Stimulated activated naive CD4-positive, alpha-beta T cell (primary cell): ENCODE measurements around the gene CROT.

Experiments used
- DNase-seq, 6 experiments: peaks; one replicate each; lab custom pipeline; 2025; lab: John Stamatoyannopoulos, UW

CROT gene

GRCh38 chr7:87345166-87345927, at the start of gene CROT:
Gene CROT, plus strand, starts transcription at chr7:87345664. Its CDS starts 3,405 bp downstream, at chr7:87349069.
- peak; percentile 85 to 93 (median 90) for DNase-seq

- DNase-seq: no peak
These were observed 44.7 kb upstream of the CROT start for GRCh38 chr7:87300756-87301155.

- DNase-seq: no peak
These were observed 34.6 kb upstream of the CROT start for GRCh38 chr7:87310790-87311419.

GRCh38 chr7:87312215-87312865, 33.1 kb upstream of the CROT start:
- peak; percentile 21 to 74 (median 46) for DNase-seq

- no peak for DNase-seq
These were observed 29.3 kb upstream of the CROT start for GRCh38 chr7:87316097-87316700.

GRCh38 chr7:87316846-87317552, 28.5 kb upstream of the CROT start:
- no peak for DNase-seq

- no peak for DNase-seq
These were observed 27.7 kb upstream of the CROT start for GRCh38 chr7:87317691-87318245.

GRCh38 chr7:87318741-87319140, 26.7 kb upstream of the CROT start:
- DNase-seq: no peak

GRCh38 chr7:87319154-87319581, 26.3 kb upstream of the CROT start:
- DNase-seq: peak in 2 of 6 experiments; percentile 2 to 4

- DNase-seq: no peak
These were observed 22.6 kb upstream of the CROT start for GRCh38 chr7:87322912-87323311.

GRCh38 chr7:87325576-87326370, 19.7 kb upstream of the CROT start:
- no peak for DNase-seq

- peak in 1 of 6 experiments; percentile 2 for DNase-seq
These were observed 17.2 kb upstream of the CROT start for GRCh38 chr7:87328281-87328680.

GRCh38 chr7:87330316-87330715, 15.1 kb upstream of the CROT start:
- DNase-seq: no peak

- no peak for DNase-seq
These were observed 14.5 kb upstream of the CROT start for GRCh38 chr7:87330942-87331341.

- no peak for DNase-seq
These were observed 13.7 kb upstream of the CROT start for GRCh38 chr7:87331687-87332252.

GRCh38 chr7:87332321-87332720, 13.1 kb upstream of the CROT start:
- no peak for DNase-seq

GRCh38 chr7:87336136-87336535, 9.3 kb upstream of the CROT start:
- no peak for DNase-seq

- DNase-seq: no peak
These were observed 8.1 kb upstream of the CROT start for GRCh38 chr7:87337331-87337730.

- DNase-seq: no peak
These were observed 6.0 kb upstream of the CROT start for GRCh38 chr7:87339373-87339897.

GRCh38 chr7:87341441-87341840, 4.0 kb upstream of the CROT start:
- DNase-seq: no peak
